Activated naive CD8-positive, alpha-beta T cell treated with anti-CD3 and anti-CD28 coated beads, Interleukin-2, amount 50 U/mL, for 24 hours (primary cell): ENCODE results near the gene CD226.

Source experiments
- ATAC-seq: fragments of 150-1000 bp; cut with Tn5 transposase; one replicate; pipeline ENCODE4 v1.10.0; 2021
- DNase-seq: peaks from one replicate; pipeline ENCODE4 v3.0.0; 2021
- H3K27ac Mint-ChIP-seq: one replicate; pipeline ENCODE4 v1.8.0; 2021; ENCODE audit warnings: mild to moderate bottlenecking, mixed read lengths
- H3K27me3 Mint-ChIP-seq: one replicate; pipeline ENCODE4 v1.8.0; 2021; ENCODE audit warnings: mixed read lengths
- H3K36me3 Mint-ChIP-seq: one replicate; pipeline ENCODE4 v1.8.0; 2021; ENCODE audit warnings: low read depth, mixed read lengths
- H3K4me1 Mint-ChIP-seq: one replicate; pipeline ENCODE4 v1.8.0; 2021; ENCODE audit warnings: mixed read lengths
- H3K4me3 Mint-ChIP-seq: one replicate; pipeline ENCODE4 v1.8.0; 2021; ENCODE audit warnings: mild to moderate bottlenecking, moderate library complexity, mixed read lengths
- H3K9me3 Mint-ChIP-seq: one replicate; pipeline ENCODE4 v1.8.0; 2021; ENCODE audit warnings: mixed read lengths

Gene CD226

GRCh38 chr18:69974365-69974764 is 26.7 kb upstream of the CD226 start:
- Mint-ChIP-seq H3K4me3 (no peak overlapping the region), H3K9me3 (peaks cover 39% of the 10 kb centered on the region), H3K36me3 (peaks cover 30% of the 10 kb centered on the region), H3K27ac (no peak overlapping the region), H3K27me3 (no peaks in the 10 kb centered on the region), H3K4me1 (peaks cover 11% of the 10 kb centered on the region)
- DNase-seq (no peak), ATAC-seq (no peak)

- peaks cover 22% of the 10 kb centered on the region for H3K4me1 Mint-ChIP-seq
- no peak overlapping the region for H3K4me3 Mint-ChIP-seq
- no peaks in the 10 kb centered on the region for H3K27me3 Mint-ChIP-seq
- no peak for DNase-seq
- H3K36me3 Mint-ChIP-seq = peaks cover 7% of the 10 kb centered on the region
- H3K9me3 Mint-ChIP-seq = peaks cover 14% of the 10 kb centered on the region
- no peak for ATAC-seq
- no peak overlapping the region for H3K27ac Mint-ChIP-seq
Measured at GRCh38 chr18:69969491-69969890, 21.8 kb upstream of the CD226 start.

- peaks cover 6% of the 10 kb centered on the region for H3K36me3 Mint-ChIP-seq
- ATAC-seq (peak; percentile 92), DNase-seq (no peak)
- peaks cover 10% of the 10 kb centered on the region for H3K9me3 Mint-ChIP-seq
- H3K27ac Mint-ChIP-seq = no peak overlapping the region
- H3K4me1 Mint-ChIP-seq = peaks cover 22% of the 10 kb centered on the region
- no peaks in the 10 kb centered on the region for H3K27me3 Mint-ChIP-seq
- H3K4me3 Mint-ChIP-seq = no peak overlapping the region
Measured at GRCh38 chr18:69968039-69968438, 20.4 kb upstream of the CD226 start.

- H3K4me3 Mint-ChIP-seq = no peak overlapping the region
- H3K4me1 Mint-ChIP-seq = peaks cover 18% of the 10 kb centered on the region
- no peaks in the 10 kb centered on the region for H3K27me3 Mint-ChIP-seq
- peaks cover 2% of the 10 kb centered on the region for H3K36me3 Mint-ChIP-seq
- H3K27ac Mint-ChIP-seq = no peak overlapping the region
- no peak for ATAC-seq
- no peak for DNase-seq
- H3K9me3 Mint-ChIP-seq = no peaks in the 10 kb centered on the region
Measured at GRCh38 chr18:69963196-69963595, 15.5 kb upstream of the CD226 start.

- DNase-seq (no peak), ATAC-seq (no peak)
- peaks cover 2% of the 10 kb centered on the region for H3K36me3 Mint-ChIP-seq
- H3K4me1 Mint-ChIP-seq = peaks cover 5% of the 10 kb centered on the region
- H3K9me3 Mint-ChIP-seq = no peaks in the 10 kb centered on the region
- H3K4me3 Mint-ChIP-seq = no peak overlapping the region
- no peaks in the 10 kb centered on the region for H3K27me3 Mint-ChIP-seq
- no peak overlapping the region for H3K27ac Mint-ChIP-seq
Measured at GRCh38 chr18:69961718-69962117, 14.0 kb upstream of the CD226 start.

GRCh38 chr18:69958422-69958821 is 10.7 kb upstream of the CD226 start:
- DNase-seq (no peak), ATAC-seq (peak; percentile 89)
- Mint-ChIP-seq H3K4me1 (peaks cover 9% of the 10 kb centered on the region), H3K9me3 (no peaks in the 10 kb centered on the region), H3K36me3 (peaks cover 2% of the 10 kb centered on the region), H3K27ac (no peak overlapping the region), H3K27me3 (no peaks in the 10 kb centered on the region), H3K4me3 (peak overlapping the region; percentile 34)

- Mint-ChIP-seq H3K4me1 (peaks cover 9% of the 10 kb centered on the region), H3K27ac (no peak overlapping the region), H3K27me3 (no peaks in the 10 kb centered on the region), H3K36me3 (peaks cover 6% of the 10 kb centered on the region), H3K9me3 (peaks cover 7% of the 10 kb centered on the region), H3K4me3 (peak overlapping the region; percentile 34)
- ATAC-seq (no peak), DNase-seq (no peak)
Measured at GRCh38 chr18:69957747-69958146, 10.1 kb upstream of the CD226 start.

GRCh38 chr18:69956665-69957620 is 9.3 kb upstream of the CD226 start:
- DNase-seq (no peak), ATAC-seq (no peak)
- Mint-ChIP-seq H3K4me1 (peaks cover 9% of the 10 kb centered on the region), H3K27ac (no peak overlapping the region), H3K9me3 (peaks cover 9% of the 10 kb centered on the region), H3K27me3 (no peaks in the 10 kb centered on the region), H3K36me3 (peaks cover 8% of the 10 kb centered on the region), H3K4me3 (no peak overlapping the region)

GRCh38 chr18:69956057-69956456 is 8.4 kb upstream of the CD226 start:
- DNase-seq (no peak), ATAC-seq (no peak)
- Mint-ChIP-seq H3K4me3 (no peak overlapping the region), H3K4me1 (peaks cover 9% of the 10 kb centered on the region), H3K36me3 (peaks cover 9% of the 10 kb centered on the region), H3K27me3 (no peaks in the 10 kb centered on the region), H3K9me3 (peaks cover 15% of the 10 kb centered on the region), H3K27ac (no peak overlapping the region)

- H3K27me3 Mint-ChIP-seq = no peaks in the 10 kb centered on the region
- H3K27ac Mint-ChIP-seq = peak overlapping the region; percentile 63
- H3K4me3 Mint-ChIP-seq = no peak overlapping the region
- DNase-seq (no peak), ATAC-seq (no peak)
- peaks cover 9% of the 10 kb centered on the region for H3K36me3 Mint-ChIP-seq
- H3K4me1 Mint-ChIP-seq = peaks cover 9% of the 10 kb centered on the region
- peaks cover 15% of the 10 kb centered on the region for H3K9me3 Mint-ChIP-seq
Measured at GRCh38 chr18:69954719-69955480, 7.2 kb upstream of the CD226 start.

- Mint-ChIP-seq H3K27me3 (no peaks in the 10 kb centered on the region), H3K4me1 (peaks cover 9% of the 10 kb centered on the region), H3K36me3 (peaks cover 9% of the 10 kb centered on the region), H3K9me3 (peaks cover 15% of the 10 kb centered on the region), H3K27ac (no peak overlapping the region), H3K4me3 (no peak overlapping the region)
- no peak for DNase-seq
- no peak for ATAC-seq
Measured at GRCh38 chr18:69953191-69953590, 5.5 kb upstream of the CD226 start.

- no peak overlapping the region for H3K4me3 Mint-ChIP-seq
- peak overlapping the region; percentile 2 for H3K27ac Mint-ChIP-seq
- H3K4me1 Mint-ChIP-seq = peaks cover 9% of the 10 kb centered on the region
- no peak for ATAC-seq
- no peaks in the 10 kb centered on the region for H3K27me3 Mint-ChIP-seq
- peaks cover 19% of the 10 kb centered on the region for H3K36me3 Mint-ChIP-seq
- peaks cover 15% of the 10 kb centered on the region for H3K9me3 Mint-ChIP-seq
- DNase-seq = no peak
Measured at GRCh38 chr18:69951182-69951581, 3.5 kb upstream of the CD226 start.

- DNase-seq (no peak), ATAC-seq (no peak)
- Mint-ChIP-seq H3K36me3 (peaks cover 34% of the 10 kb centered on the region), H3K27me3 (no peaks in the 10 kb centered on the region), H3K27ac (no peak overlapping the region), H3K4me1 (peaks cover 4% of the 10 kb centered on the region), H3K9me3 (peaks cover 15% of the 10 kb centered on the region), H3K4me3 (no peak overlapping the region)
Measured at GRCh38 chr18:69949538-69949936, 1.9 kb upstream of the CD226 start.

GRCh38 chr18:69948919-69949537 is 1.4 kb upstream of the CD226 start:
- ATAC-seq (peak; percentile 48), DNase-seq (peak; percentile 59)
- H3K4me3 Mint-ChIP-seq = no peak overlapping the region
- no peak overlapping the region for H3K27ac Mint-ChIP-seq
- peaks cover 38% of the 10 kb centered on the region for H3K36me3 Mint-ChIP-seq
- H3K9me3 Mint-ChIP-seq = peaks cover 15% of the 10 kb centered on the region
- H3K27me3 Mint-ChIP-seq = no peaks in the 10 kb centered on the region
- peaks cover under 1% of the 10 kb centered on the region for H3K4me1 Mint-ChIP-seq
